Measurements from ENCODE around the gene GALR3.

The GALR3 gene

GRCh38 chr22:37803639-37804351 is 19.4 kb upstream of the GALR3 start:
- no peak for DNase-seq

- DNase-seq = no peak
These were observed 18.8 kb upstream of the GALR3 start for GRCh38 chr22:37804352-37804880.

- DNase-seq = peak; percentile 52
These were observed 18.0 kb upstream of the GALR3 start for GRCh38 chr22:37804881-37805809.

DNA sequence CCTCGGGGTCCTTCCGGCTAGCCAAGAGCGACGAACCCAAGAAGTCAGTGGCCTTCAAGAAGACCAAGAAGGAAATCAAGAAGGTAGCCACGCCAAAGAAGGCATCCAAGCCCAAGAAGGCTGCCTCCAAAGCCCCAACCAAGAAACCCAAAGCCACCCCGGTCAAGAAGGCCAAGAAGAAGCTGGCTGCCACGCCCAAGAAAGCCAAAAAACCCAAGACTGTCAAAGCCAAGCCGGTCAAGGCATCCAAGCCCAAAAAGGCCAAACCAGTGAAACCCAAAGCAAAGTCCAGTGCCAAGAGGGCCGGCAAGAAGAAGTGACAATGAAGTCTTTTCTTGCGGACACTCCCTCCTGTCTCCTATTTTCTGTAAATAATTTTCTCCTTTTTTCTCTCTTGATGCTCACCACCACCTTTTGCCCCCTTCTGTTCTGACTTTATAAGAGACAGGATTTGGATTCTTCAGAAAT is 17.3 kb upstream of the GALR3 start:
- DNase-seq = no peak

GRCh38 chr22:37806409-37807333 is 16.5 kb upstream of the GALR3 start:
- no peak for DNase-seq

- peak; percentile 72 for DNase-seq
These were observed 15.5 kb upstream of the GALR3 start, which contains the start of gene GCAT for GRCh38 chr22:37807410-37808293. TSS of gene GCAT (plus strand) at chr22:37807934. CDS start at chr22:37807968, 34 bp downstream.

- no peak for DNase-seq
These were observed 14.9 kb upstream of the GALR3 start for GRCh38 chr22:37808294-37808657.

- DNase-seq = no peak
These were observed 13.4 kb upstream of the GALR3 start for GRCh38 chr22:37809672-37810333.

GRCh38 chr22:37811867-37812266 is 11.3 kb upstream of the GALR3 start:
- no peak for DNase-seq

- DNase-seq = no peak
These were observed 10.1 kb upstream of the GALR3 start for GRCh38 chr22:37812869-37813678.

DNA sequence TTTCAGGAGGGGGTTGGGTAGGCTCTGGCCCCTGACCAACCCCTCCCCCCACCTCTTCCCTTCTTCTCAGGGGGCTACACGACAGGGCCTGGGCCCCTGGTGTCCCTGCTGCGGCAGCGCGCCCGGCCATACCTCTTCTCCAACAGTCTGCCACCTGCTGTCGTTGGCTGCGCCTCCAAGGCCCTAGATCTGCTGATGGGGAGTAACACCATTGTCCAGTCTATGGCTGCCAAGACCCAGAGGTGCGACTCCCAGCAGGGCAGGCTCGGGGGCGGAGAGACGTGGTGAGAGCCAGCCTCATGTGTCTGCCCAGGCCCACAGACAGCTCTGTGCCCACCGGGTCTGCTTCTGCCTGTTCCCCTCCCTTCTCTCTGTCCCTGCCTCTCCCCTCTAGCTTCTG is 7.6 kb upstream of the GALR3 start:
- no peak for DNase-seq

- no peak for DNase-seq
These were observed 6.5 kb upstream of the GALR3 start for GRCh38 chr22:37816543-37817180.

GRCh38 chr22:37817705-37818408 is 5.3 kb upstream of the GALR3 start:
- peak; percentile 69 for DNase-seq

GRCh38 chr22:37818409-37819104 is 4.6 kb upstream of the GALR3 start:
- peak; percentile 47 for DNase-seq

DNA sequence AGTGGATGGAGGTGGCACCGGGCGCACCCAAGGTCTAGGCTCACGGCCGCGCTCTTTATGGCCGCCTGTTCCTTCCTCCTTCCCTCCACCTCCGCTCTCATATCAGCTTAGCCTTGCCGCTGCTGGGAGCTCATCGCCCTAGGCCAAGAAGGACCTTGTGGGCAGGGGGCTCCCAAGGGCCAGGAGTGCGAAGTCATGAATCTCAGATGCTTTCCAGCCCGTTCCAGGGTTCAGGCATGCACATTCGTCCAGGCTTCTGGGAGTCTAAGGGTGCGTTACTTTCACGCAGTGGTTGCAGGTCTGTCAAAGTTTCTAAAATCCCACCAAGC is 4.1 kb upstream of the GALR3 start:
- no peak for DNase-seq

DNA sequence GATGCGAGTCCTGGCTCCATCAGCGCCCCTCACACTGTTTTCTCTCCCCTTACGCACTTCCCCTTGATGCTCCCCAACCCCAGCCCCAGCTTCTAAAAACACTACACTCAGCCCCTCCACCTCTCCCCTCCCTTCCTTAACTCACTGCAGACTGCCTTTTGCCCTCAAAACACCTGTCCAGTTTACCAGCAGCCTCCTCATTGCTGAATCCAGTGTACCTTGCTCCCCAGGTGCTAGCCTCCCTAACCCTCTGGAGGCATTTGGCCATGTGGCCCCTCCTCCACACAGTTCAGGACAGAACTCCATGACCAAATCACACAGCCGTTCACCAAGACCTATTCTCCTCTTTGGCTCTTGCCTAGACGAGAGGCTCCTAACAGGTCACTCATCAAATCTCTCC is 2.8 kb upstream of the GALR3 start:
- no peak for DNase-seq

- no peak for DNase-seq
These were observed 926 bp upstream of the GALR3 start for GRCh38 chr22:37822079-37822833.
